HL-60/S4 (cell line): ENCODE data around the gene CERCAM.
"Not testable (repeated sequence)": the region's sequence is repeated elsewhere in the genome, so short reads cannot be mapped to it uniquely, and the experiment has no call there.

Experiments used
- in situ Hi-C: fragments of 300-500 bp; cut with MboI; formaldehyde crosslinking; loops from 2 replicates; pipeline ENCODE4 v1.14.3; 2022; ENCODE audit warnings: low sequenced_read_pairs

Gene CERCAM

DNA sequence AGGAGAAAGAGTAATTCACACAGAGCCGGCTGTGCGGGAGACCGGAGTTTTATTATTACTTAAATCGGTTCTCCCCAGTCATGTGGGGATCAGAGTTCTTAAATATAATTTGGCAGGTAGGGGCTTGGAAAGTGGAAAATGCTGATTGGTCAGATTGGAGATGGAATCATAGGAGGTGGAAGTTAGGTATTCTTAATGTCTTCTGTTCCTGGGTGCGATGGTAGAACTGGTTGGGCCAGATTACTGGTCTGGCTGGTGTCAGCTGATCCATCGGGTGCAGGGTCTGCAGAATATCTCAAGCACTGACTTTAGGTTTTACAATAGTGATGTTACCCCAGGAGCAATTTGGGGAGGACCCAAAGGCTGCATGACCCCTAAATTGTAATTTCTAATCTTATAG, 4.6 kb upstream of the CERCAM start:
- in situ Hi-C loops, result no loop called here

DNA sequence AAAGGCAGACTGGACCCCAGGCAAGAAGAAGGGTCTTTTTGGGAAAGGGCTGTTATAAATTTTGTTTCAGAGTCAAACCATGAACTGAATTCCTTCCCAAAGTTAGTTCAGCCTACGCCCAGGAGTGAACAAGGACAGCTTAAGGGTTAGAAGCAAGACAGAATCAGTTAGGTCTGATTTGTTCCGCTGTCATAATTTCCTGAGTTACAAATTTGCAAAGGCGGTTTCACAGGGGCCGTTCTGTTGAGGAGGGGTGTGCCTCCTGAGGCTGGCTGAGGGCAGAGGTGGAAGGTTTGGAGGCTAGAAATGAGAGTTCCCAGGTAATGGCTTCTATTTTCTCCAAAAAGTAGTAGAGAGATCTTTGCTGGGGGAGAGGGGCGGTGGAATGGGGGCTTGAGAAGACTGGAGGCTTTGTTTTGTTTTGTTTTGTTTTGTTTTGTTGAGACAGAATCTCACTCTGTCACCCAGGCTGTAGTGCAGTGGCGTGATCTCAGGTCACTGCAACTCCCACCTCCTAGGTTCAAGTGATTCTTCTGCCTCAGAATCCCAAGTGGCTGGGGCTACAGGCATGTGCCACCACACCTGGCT, 4.1 kb upstream of the CERCAM start:
- in situ Hi-C loops, result no loop called here

DNA sequence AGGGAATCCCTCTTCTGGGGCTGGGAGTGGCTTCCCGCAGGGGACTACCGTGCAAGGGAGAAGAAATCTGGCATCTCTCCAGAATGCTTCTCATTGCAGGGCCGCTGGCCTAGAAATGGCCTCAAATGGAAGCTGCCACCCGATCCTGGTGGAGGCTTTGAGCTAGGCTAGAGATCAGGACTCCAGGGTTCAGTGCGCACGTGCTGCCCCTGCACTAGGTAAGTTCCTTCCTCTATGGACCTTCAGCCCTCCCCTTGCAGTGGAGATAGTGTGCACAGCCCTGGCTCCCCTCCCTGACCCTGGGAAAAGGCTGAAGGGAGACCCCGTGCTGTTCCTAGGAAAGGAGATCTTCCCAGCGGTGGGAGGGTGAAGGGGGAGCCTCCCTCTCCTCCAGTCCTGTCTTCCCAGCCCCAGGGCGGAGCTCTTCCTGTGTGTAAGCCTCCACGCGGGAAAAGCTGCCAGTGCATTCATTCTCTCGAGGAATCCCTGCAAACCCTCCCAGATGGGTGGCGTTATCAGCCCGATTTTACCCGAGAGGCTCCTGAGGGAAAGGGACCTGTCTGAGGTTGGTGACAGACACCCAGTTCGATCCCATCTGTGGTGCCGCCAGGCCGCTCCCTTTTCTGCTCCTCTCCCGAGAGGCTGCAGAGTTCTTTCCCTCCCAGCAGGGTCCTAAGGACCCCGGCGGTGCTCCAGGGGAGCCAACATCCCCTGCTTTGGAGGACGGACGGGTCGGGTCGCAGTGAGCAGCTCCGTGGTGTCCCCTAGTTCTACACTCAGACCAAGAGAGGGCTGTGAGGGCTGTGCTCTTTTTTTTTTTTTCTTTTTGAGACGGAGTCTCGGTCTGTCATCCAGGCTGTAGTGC, 1.4 kb upstream of the CERCAM start:
- in situ Hi-C loops, result no loop called here

- in situ Hi-C loops, result no loop called here
Measured at GRCh38 chr9:128420060-128420650, 502 bp upstream of the CERCAM start.

- in situ Hi-C loops, result no loop called here
Measured at GRCh38 chr9:128421482-128421996, 882 bp downstream of the CERCAM start.

GRCh38 chr9:128422022-128422782, 1.5 kb downstream of the CERCAM start:
- in situ Hi-C loops, result not testable (repeated sequence)

DNA sequence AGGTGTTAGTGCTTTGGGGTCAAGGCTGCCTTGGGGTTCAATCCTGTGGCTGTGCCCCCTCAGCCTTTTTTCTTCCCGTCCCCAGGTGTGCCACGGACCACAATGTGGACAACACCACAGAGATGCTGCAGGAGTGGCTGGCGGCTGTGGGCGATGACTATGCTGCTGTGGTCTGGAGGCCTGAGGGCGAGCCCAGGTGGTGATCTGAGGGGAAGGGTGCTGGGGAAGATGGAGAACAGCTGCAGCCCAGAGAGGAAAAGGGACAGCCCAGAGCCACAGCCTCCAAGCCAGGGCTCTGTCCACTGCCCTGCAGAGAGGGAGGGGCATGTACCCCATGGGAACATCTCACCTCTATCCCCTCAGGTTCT, 2.1 kb downstream of the CERCAM start:
- in situ Hi-C loops, result no loop called here

DNA sequence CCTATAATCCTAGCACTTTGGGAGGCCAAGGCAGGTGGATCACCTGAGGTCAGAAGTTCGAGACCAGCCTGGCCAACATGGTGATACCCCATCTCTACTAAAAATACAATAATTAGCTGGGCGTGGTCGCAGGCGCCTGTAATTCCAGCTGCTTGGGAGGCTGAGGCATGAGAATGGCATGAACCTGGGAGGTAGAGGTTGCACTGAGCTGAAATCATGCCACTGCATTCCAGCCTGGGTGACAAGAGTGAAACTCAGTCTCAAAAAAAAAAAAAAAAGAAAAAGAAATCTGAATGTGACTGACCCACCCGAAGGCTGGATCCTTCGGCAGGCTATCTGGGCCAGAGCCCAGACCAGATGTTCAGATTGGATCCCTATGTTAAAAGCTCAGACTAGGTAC, 2.7 kb downstream of the CERCAM start:
- in situ Hi-C loops, result not testable (repeated sequence)

DNA sequence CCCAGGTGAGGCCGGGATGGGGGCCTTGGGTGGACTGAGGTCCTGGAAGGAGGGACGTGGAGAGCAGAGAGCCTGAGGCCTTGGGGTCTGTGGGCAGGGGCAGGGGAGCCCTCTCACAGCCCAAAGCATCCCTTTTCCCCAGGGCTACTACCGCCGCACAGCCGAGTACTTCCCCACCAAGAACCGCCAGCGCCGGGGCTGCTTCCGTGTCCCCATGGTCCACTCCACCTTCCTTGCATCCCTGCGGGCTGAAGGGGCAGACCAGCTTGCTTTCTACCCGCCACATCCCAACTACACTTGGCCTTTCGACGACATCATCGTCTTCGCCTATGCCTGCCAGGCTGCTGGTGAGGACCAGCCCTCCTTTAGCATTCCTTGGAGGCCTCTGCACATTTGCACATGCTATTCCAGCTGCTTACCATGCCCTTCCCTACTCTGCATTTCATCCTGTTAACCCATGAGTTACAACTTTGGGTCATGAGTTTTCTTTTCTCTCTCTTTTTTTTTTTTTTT, 3.7 kb downstream of the CERCAM start:
- in situ Hi-C loops, result no loop called here

DNA sequence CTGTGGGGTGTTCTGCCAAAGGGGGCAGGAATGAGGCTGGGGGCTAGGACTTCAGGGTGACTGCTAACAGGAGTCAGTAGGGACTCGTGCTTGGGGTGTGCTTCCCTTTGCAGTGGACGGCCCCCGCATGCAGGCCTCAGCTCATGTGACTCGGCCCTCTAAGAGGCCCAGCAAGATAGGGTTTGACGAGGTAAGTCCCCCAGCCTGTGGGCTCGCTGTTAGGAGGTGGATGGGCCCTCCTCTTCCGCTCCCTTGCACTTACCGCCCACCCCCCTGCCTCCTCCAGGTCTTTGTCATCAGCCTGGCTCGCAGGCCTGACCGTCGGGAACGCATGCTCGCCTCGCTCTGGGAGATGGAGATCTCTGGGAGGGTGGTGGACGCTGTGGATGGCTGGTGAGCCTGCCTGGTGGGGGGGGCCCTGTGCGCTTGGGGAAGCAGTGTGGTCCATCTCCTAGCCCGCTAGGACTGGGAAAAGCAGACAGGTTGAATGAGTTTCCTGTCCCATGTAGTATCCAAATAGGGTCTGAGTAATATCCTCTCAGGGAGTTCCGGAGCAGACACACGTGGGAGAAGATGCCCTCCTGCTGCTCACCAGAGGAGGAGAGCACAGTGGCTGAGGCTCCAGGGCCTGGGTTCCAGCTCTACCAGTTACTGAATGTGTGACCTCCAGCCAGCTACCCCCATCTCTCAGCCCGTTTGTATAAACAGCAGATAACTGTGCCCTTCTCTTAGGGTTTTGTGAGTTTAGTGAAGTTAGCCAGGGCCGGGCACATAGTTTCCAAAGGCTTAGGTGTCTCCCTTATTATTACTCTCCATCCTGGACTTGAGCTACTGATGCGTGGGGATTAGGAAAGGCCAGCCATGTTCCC, 8.2 kb downstream of the CERCAM start:
- in situ Hi-C loops, result no loop called here

DNA sequence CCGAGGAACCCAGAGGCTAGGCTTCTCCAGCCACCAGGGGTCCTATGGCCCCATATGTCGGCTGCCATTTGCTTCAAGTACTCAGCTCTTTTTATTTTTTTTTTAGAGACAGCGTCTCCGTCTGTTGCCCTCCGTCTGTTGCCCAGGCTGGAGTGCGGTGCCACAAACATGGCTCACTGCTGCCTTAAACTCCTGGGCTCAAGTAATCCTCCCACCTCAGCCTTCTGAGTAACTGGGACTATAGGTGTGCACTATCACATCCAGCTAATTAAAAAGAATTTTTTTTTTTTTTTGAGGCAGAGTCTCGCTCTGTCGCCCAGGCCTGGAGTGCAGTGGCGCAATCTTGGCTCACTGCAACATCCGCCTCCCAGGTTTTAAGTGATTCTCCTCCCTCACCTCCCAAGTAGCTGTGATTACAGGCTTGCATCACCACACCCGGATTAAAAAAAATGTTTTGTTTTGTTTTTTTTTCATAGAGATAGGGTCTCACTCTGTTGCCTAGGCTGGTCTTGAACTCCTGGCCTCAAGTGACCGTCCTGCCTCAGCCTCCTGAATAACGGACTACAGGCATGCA, 8.9 kb downstream of the CERCAM start:
- in situ Hi-C loops, result no loop called here

GRCh38 chr9:128431207-128431606, 10.6 kb downstream of the CERCAM start:
- in situ Hi-C loops, result no loop called here

GRCh38 chr9:128434340-128434739, 13.7 kb downstream of the CERCAM start:
- in situ Hi-C loops, result no loop called here

- in situ Hi-C loops, result no loop called here
Measured at GRCh38 chr9:128435611-128436010, 15.0 kb downstream of the CERCAM start.

- in situ Hi-C loops, result no loop called here
Measured at GRCh38 chr9:128438343-128439109, 17.9 kb downstream of the CERCAM start.

GRCh38 chr9:128439273-128439672, 18.6 kb downstream of the CERCAM start:
- in situ Hi-C loops, result no loop called here

- in situ Hi-C loops, result loop anchor here (10.0 kb wide), 1 partner anchor 57 kb away; no protein-coding TSS in a partner anchor
Measured at GRCh38 chr9:128442150-128442549, 21.5 kb downstream of the CERCAM start.

GRCh38 chr9:128446505-128446904, 25.8 kb downstream of the CERCAM start:
- in situ Hi-C loops, result loop anchor here (10.0 kb wide), 1 partner anchor 62 kb away; no protein-coding TSS in a partner anchor

- in situ Hi-C loops, result loop anchor here (10.0 kb wide), 1 partner anchor 64 kb away; no protein-coding TSS in a partner anchor
Measured at GRCh38 chr9:128448746-128449145, 28.1 kb downstream of the CERCAM start.
